ENCODE measurements around the gene HSD17B14. TPM values are rescaled to one million over a fixed set of nuclear protein-coding genes. Genes with fewer than 3 reads are reported as not detected.

The HSD17B14 gene
- total and polyA plus RNA-seq, 2 of the 13 experiments (the other 11 are each of a cell fraction or from before 2014, with no cell fraction given): 0.58 to 1.2 TPM

GRCh38 chr19:48806818-48807589, 29.3 kb downstream of the HSD17B14 start (continued):
- TF ChIP-seq ATF2 (CRISPR knock-in tag; IDR thresholded peaks at IDR 0.05) (peak; percentile 71), TFDP2 (CRISPR knock-in tag; IDR thresholded peaks at IDR 0.05) (peak; percentile 47; the same call in 1 of the 2 replicates), FOXC1 (CRISPR knock-in tag; IDR thresholded peaks at IDR 0.05; ENCODE audit: borderline replicate concordance) (peak; percentile 66; the same call in 1 of the 2 replicates), ZFP62 (CRISPR knock-in tag; IDR thresholded peaks at IDR 0.05) (no peak), ZGPAT (CRISPR knock-in tag; IDR thresholded peaks at IDR 0.05) (peak; percentile 72), ISX (CRISPR knock-in tag; conservative IDR thresholded peaks at IDR 0.05) (no peak), NFE2L2 (IDR thresholded peaks at IDR 0.05; ENCODE audit: low read length) (peak; percentile 49; the same call in 1 of the 2 replicates), SMAD9 (CRISPR knock-in tag; IDR thresholded peaks at IDR 0.05) (no peak), SPEN (CRISPR knock-in tag; IDR thresholded peaks at IDR 0.05; ENCODE audit: low read depth) (peak; percentile 69; the same call in 1 of the 2 replicates), KLF12 (CRISPR knock-in tag; IDR thresholded peaks at IDR 0.05; ENCODE audit: borderline replicate concordance) (0 out of 2 replicates have a peak, but pooled peaks have one; percentile 20), PAX8 (CRISPR knock-in tag; IDR thresholded peaks at IDR 0.05; ENCODE audit: borderline replicate concordance) (no peak), NR3C1 (CRISPR knock-in tag; IDR thresholded peaks at IDR 0.05) (no peak), NFKBIZ (CRISPR knock-in tag; IDR thresholded peaks at IDR 0.05) (0 out of 2 replicates have a peak, but pooled peaks have one; percentile 43), PHF20 (CRISPR knock-in tag; IDR thresholded peaks at IDR 0.05) (peak; percentile 16; the same call in 1 of the 2 replicates), EZH2 (conservative IDR thresholded peaks at IDR 0.05; ENCODE audit: low read depth, low read length) (no peak), KDM5B (CRISPR knock-in tag; IDR thresholded peaks at IDR 0.05; ENCODE audit: borderline replicate concordance) (peak; percentile 12; the same call in 1 of the 2 replicates), ZNF589 (CRISPR knock-in tag; conservative IDR thresholded peaks at IDR 0.05) (no peak), ZNF24 (IDR thresholded peaks at IDR 0.05) (no peak), NR2F6 (IDR thresholded peaks at IDR 0.05) (no peak), NR2F6 (CRISPR knock-in tag; IDR thresholded peaks at IDR 0.05) (no peak; the same call in 1 of the 2 replicates), BCL6 (CRISPR knock-in tag; IDR thresholded peaks at IDR 0.05) (peak; percentile 39; the same call in 1 of the 2 replicates), ZSCAN9 (CRISPR knock-in tag; IDR thresholded peaks at IDR 0.05; ENCODE audit: borderline replicate concordance) (peak; percentile 79; the same call in 1 of the 2 replicates), KLF6 (CRISPR knock-in tag; IDR thresholded peaks at IDR 0.05) (peak; percentile 52), ZNF44 (CRISPR knock-in tag; IDR thresholded peaks at IDR 0.05) (no peak), HNF4G (IDR thresholded peaks at IDR 0.05; ENCODE audit: borderline replicate concordance, low read depth, low read length) (peak; percentile 94), HNF4G (CRISPR knock-in tag; IDR thresholded peaks at IDR 0.05; ENCODE audit: borderline replicate concordance, low read depth) (peak; percentile 69; the same call in 1 of the 2 replicates), THYN1 (CRISPR knock-in tag; IDR thresholded peaks at IDR 0.05; ENCODE audit: borderline replicate concordance, low read depth) (no peak), SETDB1 (CRISPR knock-in tag; IDR thresholded peaks at IDR 0.05; ENCODE audit: borderline replicate concordance) (no peak)

Measured in HepG2 (cell line).